Activated CD8-positive, alpha-beta memory T cell treated with anti-CD3 and anti-CD28 coated beads, Interleukin-2, amount 10 ng/mL, durations not matched to agents 7 days and 5 days (primary cell): ENCODE data around the gene ETS1. TPM values are rescaled to one million over a fixed set of nuclear protein-coding genes. Genes with fewer than 3 reads are reported as not detected.
A peak's percentile ranks its signal among the peaks of the same experiment; 100 is the strongest.

Experiments used
- ATAC-seq: fragments of 150-1000 bp; cut with Tn5 transposase; one replicate; pipeline ENCODE4 v1.10.0; 2021; ENCODE audit warnings: moderate library complexity
- CTCF ChIA-PET: fragments of 350-600 bp; sonication (Branson Sonifier 250); formaldehyde crosslinking; loops from one replicate; lab custom pipeline; 2021; ENCODE audit warnings: antibody characterized with exemption; lab: Charles Lee
- DNase-seq: peaks from one replicate; pipeline ENCODE4 v3.0.0-alpha.2; 2020
- H3K27ac Mint-ChIP-seq: one replicate; pipeline ENCODE4 v1.8.0; 2021; ENCODE audit warnings: mild to moderate bottlenecking, mixed read lengths
- H3K27me3 Mint-ChIP-seq: one replicate; pipeline ENCODE4 v1.8.0; 2021; ENCODE audit warnings: mixed read lengths
- H3K36me3 Mint-ChIP-seq: one replicate; pipeline ENCODE4 v1.8.0; 2021; ENCODE audit warnings: mild to moderate bottlenecking, mixed read lengths
- H3K4me1 Mint-ChIP-seq: one replicate; pipeline ENCODE4 v1.8.0; 2021; ENCODE audit warnings: mixed read lengths
- H3K4me3 Mint-ChIP-seq: one replicate; pipeline ENCODE4 v1.8.0; 2021; ENCODE audit warnings: mild to moderate bottlenecking, moderate library complexity, mixed read lengths
- H3K9me3 Mint-ChIP-seq: one replicate; pipeline ENCODE4 v1.8.0; 2022; ENCODE audit warnings: low read depth, mixed read lengths
- total RNA-seq, 2 experiments: library from RNA; stranded (reverse); gene quantifications; one replicate each; pipeline ENCODE4 v1.2.3, GENCODE V29; 2021

ETS1 gene
- total RNA-seq, 2 experiments from 2014 or later = 408 to 671 TPM

GRCh38 chr11:128597209-128597608 lies 9.9 kb upstream of the ETS1 start:
- Mint-ChIP-seq H3K4me1 (peaks cover 5% of the 10 kb centered on the region), H3K9me3 (no peaks in the 10 kb centered on the region), H3K27me3 (peaks cover 4% of the 10 kb centered on the region), H3K36me3 (no peaks in the 10 kb centered on the region), H3K27ac (no peak overlapping the region), H3K4me3 (no peak overlapping the region)
- CTCF ChIA-PET = interaction anchor here (1.3 kb wide), 1 partner anchor 43 kb away, joined by 3 read pairs; no protein-coding TSS in a partner anchor
- no peak for DNase-seq
- no peak for ATAC-seq

- Mint-ChIP-seq H3K27me3 (peaks cover 5% of the 10 kb centered on the region), H3K27ac (no peak overlapping the region), H3K36me3 (no peaks in the 10 kb centered on the region), H3K4me1 (peaks cover 2% of the 10 kb centered on the region), H3K9me3 (no peaks in the 10 kb centered on the region), H3K4me3 (no peak overlapping the region)
- no peak for ATAC-seq
- DNase-seq = peak; percentile 1
- CTCF ChIA-PET = interaction anchor here (1.3 kb wide), 1 partner anchor 42 kb away, joined by 3 read pairs; no protein-coding TSS in a partner anchor
These were observed 8.9 kb upstream of the ETS1 start for GRCh38 chr11:128596250-128596649.

- H3K36me3 Mint-ChIP-seq = no peaks in the 10 kb centered on the region
These were observed 8.4 kb upstream of the ETS1 start for GRCh38 chr11:128595775-128596174.

DNA sequence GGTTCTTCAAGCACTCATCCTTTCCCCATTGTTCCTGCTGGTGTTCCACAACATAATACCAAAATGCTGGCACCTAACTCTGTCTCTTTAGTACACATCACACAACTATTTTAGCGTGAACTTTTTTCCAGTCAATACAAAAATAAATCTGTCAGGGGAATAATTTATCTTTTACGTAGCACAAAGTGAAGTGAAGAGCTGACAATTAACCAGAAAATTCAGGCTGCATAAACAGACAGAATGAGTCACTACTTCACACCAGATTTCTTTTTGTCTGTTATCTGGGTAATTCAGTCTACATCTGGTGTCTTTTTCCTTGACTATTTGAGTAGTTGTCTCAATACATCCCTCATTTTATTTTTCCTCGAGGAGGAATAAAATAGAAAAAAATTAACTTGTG lies 7.9 kb upstream of the ETS1 start:
- H3K4me3 Mint-ChIP-seq = no peak overlapping the region
- no peak overlapping the region for H3K27ac Mint-ChIP-seq
- no peaks in the 10 kb centered on the region for H3K4me1 Mint-ChIP-seq
- DNase-seq (no peak), ATAC-seq (no peak)
- H3K36me3 Mint-ChIP-seq = peaks cover 1% of the 10 kb centered on the region
- H3K27me3 Mint-ChIP-seq = peaks cover 8% of the 10 kb centered on the region
- CTCF ChIA-PET = interaction anchor here (0.6 kb wide), 1 partner anchor 236 kb away, joined by 3 read pairs; no protein-coding TSS in a partner anchor
- H3K9me3 Mint-ChIP-seq = no peaks in the 10 kb centered on the region

More at GRCh38 chr11:128595775-128596174, 8.4 kb upstream of the ETS1 start:
- peaks cover 7% of the 10 kb centered on the region for H3K27me3 Mint-ChIP-seq
- no peak for DNase-seq
- H3K4me3 Mint-ChIP-seq = no peak overlapping the region
- no peak overlapping the region for H3K27ac Mint-ChIP-seq
- CTCF ChIA-PET = interaction anchor here (0.6 to 1.3 kb wide), 2 partner anchors 41 to 236 kb away, joined by 3 read pairs; no protein-coding TSS in a partner anchor
- H3K4me1 Mint-ChIP-seq = peaks cover 2% of the 10 kb centered on the region
- no peaks in the 10 kb centered on the region for H3K9me3 Mint-ChIP-seq
- no peak for ATAC-seq

DNA sequence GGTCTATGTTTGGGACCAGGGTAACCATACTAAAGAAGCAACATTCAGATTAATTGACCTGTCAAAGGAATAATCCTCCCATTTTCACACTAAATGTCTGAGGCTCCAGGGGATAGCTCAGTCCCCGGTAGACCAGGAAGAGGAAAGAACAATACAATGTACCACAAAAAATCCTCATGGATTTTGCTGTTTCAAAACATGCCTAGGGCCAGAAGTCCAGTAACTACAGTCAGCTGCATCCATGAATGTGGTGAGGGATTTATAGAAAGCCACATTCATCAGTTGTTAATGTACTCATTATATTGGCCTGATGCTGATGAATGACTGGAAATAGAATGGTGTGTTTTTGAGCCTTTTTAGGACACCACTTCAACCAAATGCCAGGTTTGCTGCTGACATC lies 6.9 kb upstream of the ETS1 start:
- CTCF ChIA-PET = no interaction called here
- no peaks in the 10 kb centered on the region for H3K9me3 Mint-ChIP-seq
- DNase-seq = no peak

DNA sequence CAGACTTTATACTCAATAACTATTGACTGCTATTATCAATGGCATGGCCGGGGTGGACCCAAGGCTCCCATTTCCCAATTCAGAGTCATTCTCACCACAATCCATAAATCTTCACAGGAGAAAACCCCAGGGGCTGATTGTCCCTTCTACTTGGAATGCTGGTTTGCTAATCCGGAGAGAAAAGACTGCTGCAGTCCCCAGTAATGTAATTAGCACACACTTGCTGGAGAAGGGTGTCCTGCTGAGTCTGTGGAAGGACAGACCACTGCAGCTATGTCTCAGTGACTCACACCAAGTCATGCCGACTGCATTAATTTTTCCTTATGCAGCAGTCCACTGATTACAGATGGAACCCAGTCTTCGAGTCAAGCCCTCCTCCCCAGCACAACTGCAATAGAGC lies 5.9 kb upstream of the ETS1 start:
- ATAC-seq (no peak), DNase-seq (no peak)
- no peaks in the 10 kb centered on the region for H3K4me1 Mint-ChIP-seq
- H3K27ac Mint-ChIP-seq = no peak overlapping the region
- H3K4me3 Mint-ChIP-seq = no peak overlapping the region
- H3K27me3 Mint-ChIP-seq = peaks cover 10% of the 10 kb centered on the region
- CTCF ChIA-PET = interaction anchor here (1.1 kb wide), 1 partner anchor 9 kb away, joined by 3 read pairs; no protein-coding TSS in a partner anchor
- H3K9me3 Mint-ChIP-seq = no peaks in the 10 kb centered on the region
- peaks cover 3% of the 10 kb centered on the region for H3K36me3 Mint-ChIP-seq

More for the DNA sequence above, 6.9 kb upstream of the ETS1 start:
- Mint-ChIP-seq H3K4me3 (no peak overlapping the region), H3K4me1 (no peaks in the 10 kb centered on the region), H3K27ac (no peak overlapping the region), H3K27me3 (peaks cover 10% of the 10 kb centered on the region), H3K36me3 (peaks cover 3% of the 10 kb centered on the region)
- ATAC-seq = no peak

DNA sequence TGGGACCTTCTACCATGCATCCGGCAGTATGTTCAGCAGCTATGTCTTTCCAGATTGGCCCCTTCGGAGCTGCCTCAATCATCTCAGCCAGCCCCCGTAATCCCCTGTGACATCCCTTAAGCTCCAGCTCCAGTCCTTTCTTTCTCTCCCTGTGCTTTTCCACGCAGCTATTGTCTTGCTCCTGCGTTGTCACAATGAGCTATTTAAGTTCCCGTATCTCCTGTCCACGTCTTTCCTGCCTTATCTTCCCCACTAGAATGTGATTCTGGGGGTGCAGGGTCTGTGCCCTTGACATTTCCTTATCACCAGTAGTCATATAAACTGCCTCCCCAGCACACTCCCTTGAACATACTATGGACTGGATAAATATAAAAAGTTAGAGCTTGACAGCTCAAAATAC lies 5.1 kb upstream of the ETS1 start:
- CTCF ChIA-PET = interaction anchor here (1.1 kb wide), 1 partner anchor 10 kb away, joined by 3 read pairs; no protein-coding TSS in a partner anchor
- Mint-ChIP-seq H3K27ac (no peak overlapping the region), H3K36me3 (peaks cover 3% of the 10 kb centered on the region), H3K4me1 (no peaks in the 10 kb centered on the region), H3K4me3 (no peak overlapping the region), H3K9me3 (no peaks in the 10 kb centered on the region), H3K27me3 (peaks cover 10% of the 10 kb centered on the region)
- DNase-seq (no peak), ATAC-seq (no peak)

DNA sequence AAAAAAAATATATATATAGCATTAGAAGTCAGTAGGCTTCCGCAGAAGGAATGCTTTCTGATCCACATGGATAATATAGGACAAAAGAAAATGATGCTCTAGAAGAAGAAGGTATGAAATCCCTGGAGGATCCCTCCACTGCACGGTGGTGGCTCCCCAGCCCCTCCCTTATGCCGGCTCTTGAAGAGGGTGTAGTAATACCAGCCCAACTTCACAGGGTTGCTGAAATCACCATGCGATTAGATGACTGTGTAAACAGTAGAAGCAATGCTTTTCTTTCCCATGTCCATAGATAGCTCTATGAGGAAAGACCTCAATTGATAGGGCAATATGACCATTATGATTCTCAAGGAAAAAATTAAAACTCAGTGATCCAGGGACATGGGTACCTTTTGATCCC lies 3.2 kb upstream of the ETS1 start:
- peaks cover 3% of the 10 kb centered on the region for H3K36me3 Mint-ChIP-seq
- ATAC-seq (no peak), DNase-seq (no peak)
- H3K4me3 Mint-ChIP-seq = no peak overlapping the region
- peaks cover 13% of the 10 kb centered on the region for H3K27me3 Mint-ChIP-seq
- no peaks in the 10 kb centered on the region for H3K4me1 Mint-ChIP-seq
- CTCF ChIA-PET = no interaction called here
- no peaks in the 10 kb centered on the region for H3K9me3 Mint-ChIP-seq
- no peak overlapping the region for H3K27ac Mint-ChIP-seq

- CTCF ChIA-PET = no interaction called here
- Mint-ChIP-seq H3K27me3 (peaks cover 13% of the 10 kb centered on the region), H3K27ac (no peak overlapping the region), H3K4me3 (no peak overlapping the region), H3K9me3 (no peaks in the 10 kb centered on the region), H3K4me1 (no peaks in the 10 kb centered on the region), H3K36me3 (peaks cover 3% of the 10 kb centered on the region)
- ATAC-seq = no peak
- DNase-seq = no peak
These were observed 2.6 kb upstream of the ETS1 start for GRCh38 chr11:128589998-128590397.

GRCh38 chr11:128588093-128588492 lies 735 bp upstream of the ETS1 start:
- ATAC-seq (no peak), DNase-seq (no peak)
- H3K9me3 Mint-ChIP-seq = no peaks in the 10 kb centered on the region
- CTCF ChIA-PET = interaction anchor here (1.1 kb wide), 1 partner anchor 43 kb away, joined by 3 read pairs; no protein-coding TSS in a partner anchor
- H3K4me3 Mint-ChIP-seq = no peak overlapping the region
- peaks cover 14% of the 10 kb centered on the region for H3K27me3 Mint-ChIP-seq
- H3K4me1 Mint-ChIP-seq = peaks cover 2% of the 10 kb centered on the region
- peaks cover 3% of the 10 kb centered on the region for H3K36me3 Mint-ChIP-seq
- H3K27ac Mint-ChIP-seq = no peak overlapping the region

DNA sequence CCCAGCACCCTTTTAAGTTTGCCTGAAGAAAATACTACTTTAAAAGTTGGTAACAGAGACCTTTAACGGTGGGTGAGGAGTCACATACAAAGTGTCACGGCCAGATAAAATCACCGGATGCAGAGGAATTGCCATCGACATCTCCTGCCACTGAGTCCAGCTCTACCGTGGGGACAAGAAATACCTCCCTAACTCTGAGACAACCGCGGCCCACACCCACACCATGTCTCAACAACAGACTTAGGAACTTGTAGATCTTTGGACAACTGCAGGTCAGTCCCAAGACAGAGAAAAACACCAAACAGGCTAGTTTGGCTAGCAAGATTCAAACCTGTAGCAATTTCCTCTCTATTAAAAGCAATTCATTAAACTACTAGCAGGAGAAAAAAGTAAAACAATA lies 669 bp downstream of the ETS1 start:
- no peak overlapping the region for H3K4me3 Mint-ChIP-seq
- no peak for ATAC-seq
- peaks cover 4% of the 10 kb centered on the region for H3K4me1 Mint-ChIP-seq
- no peak for DNase-seq
- CTCF ChIA-PET = no interaction called here
- no peaks in the 10 kb centered on the region for H3K9me3 Mint-ChIP-seq
- H3K27me3 Mint-ChIP-seq = peaks cover 14% of the 10 kb centered on the region
- H3K27ac Mint-ChIP-seq = no peak overlapping the region
- H3K36me3 Mint-ChIP-seq = peaks cover 3% of the 10 kb centered on the region

- no peak overlapping the region for H3K27ac Mint-ChIP-seq
- CTCF ChIA-PET = no interaction called here
- H3K27me3 Mint-ChIP-seq = peaks cover 10% of the 10 kb centered on the region
- peaks cover 3% of the 10 kb centered on the region for H3K36me3 Mint-ChIP-seq
- H3K9me3 Mint-ChIP-seq = no peaks in the 10 kb centered on the region
- no peak overlapping the region for H3K4me3 Mint-ChIP-seq
- DNase-seq (no peak), ATAC-seq (no peak)
- H3K4me1 Mint-ChIP-seq = peaks cover 5% of the 10 kb centered on the region
These were observed 1.7 kb downstream of the ETS1 start for GRCh38 chr11:128585498-128586238.

DNA sequence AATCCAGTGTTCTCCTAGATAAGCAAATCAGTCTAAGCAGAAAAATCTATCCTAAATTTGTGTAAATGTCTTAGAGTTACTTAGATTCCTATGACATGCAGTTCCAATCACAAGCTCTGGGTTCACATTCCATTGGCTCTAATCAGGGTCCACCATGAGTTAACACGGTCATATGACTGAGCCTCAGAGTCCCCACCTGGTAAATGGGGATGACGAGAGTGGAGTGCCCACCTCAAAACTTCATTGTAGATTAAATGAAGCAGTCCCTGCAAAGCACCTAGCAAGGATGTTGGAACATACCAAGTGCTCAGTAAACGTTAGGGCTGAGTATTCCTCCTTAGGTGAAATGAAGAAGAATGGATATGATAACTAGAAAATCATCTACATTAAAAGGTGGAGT lies 3.1 kb downstream of the ETS1 start:
- Mint-ChIP-seq H3K9me3 (no peaks in the 10 kb centered on the region), H3K4me3 (no peak overlapping the region), H3K36me3 (no peaks in the 10 kb centered on the region), H3K4me1 (peaks cover 16% of the 10 kb centered on the region), H3K27ac (no peak overlapping the region), H3K27me3 (peaks cover 7% of the 10 kb centered on the region)
- ATAC-seq (no peak), DNase-seq (peak; percentile 15)
- CTCF ChIA-PET = no interaction called here
